WTC11 (cell line): ENCODE data around the gene TRIM38. TPM values are rescaled to one million over a fixed set of nuclear protein-coding genes. Genes with fewer than 3 reads are reported as not detected.

Source experiments
- AFF4 ChIP-seq: sonication (generic); formaldehyde crosslinking; IDR thresholded peaks from 2 replicates; pipeline ENCODE4 v1.8.1; 2023; ENCODE audit warnings: mild to moderate bottlenecking, missing genetic modification reagents, borderline replicate concordance
- AR ChIP-seq: fragments of 250-450 bp; sonication (Bioruptor Pico); IDR thresholded peaks from 2 replicates; pipeline ENCODE4 v1.9.0; 2021; ENCODE audit warnings: mild to moderate bottlenecking
- ARID4B ChIP-seq: sonication (generic); formaldehyde crosslinking; IDR thresholded peaks from 2 replicates; pipeline ENCODE4 v1.8.0; 2023; ENCODE audit warnings: missing genetic modification reagents, mild to moderate bottlenecking, borderline replicate concordance
- ATF3 ChIP-seq: sonication (generic); formaldehyde crosslinking; conservative IDR thresholded peaks from 2 replicates; pipeline ENCODE4 v1.8.1; 2022; ENCODE audit warnings: mild to moderate bottlenecking, missing genetic modification reagents
- E2F1 ChIP-seq: sonication (generic); formaldehyde crosslinking; IDR thresholded peaks from 2 replicates; pipeline ENCODE4 v1.8.0; 2022; ENCODE audit warnings: mild to moderate bottlenecking, missing genetic modification reagents
- ERG ChIP-seq: fragments of 250-450 bp; sonication (Bioruptor Pico); IDR thresholded peaks from 2 replicates; pipeline ENCODE4 v1.8.0; 2021; ENCODE audit warnings: mild to moderate bottlenecking
- ESRRA ChIP-seq: sonication (generic); formaldehyde crosslinking; IDR thresholded peaks from 2 replicates; pipeline ENCODE4 v1.8.1; 2022; ENCODE audit warnings: mild to moderate bottlenecking, missing genetic modification reagents, borderline replicate concordance
- HMGA2 ChIP-seq: fragments of 250-450 bp; sonication (Bioruptor Pico); IDR thresholded peaks from 2 replicates; pipeline ENCODE4 v1.4.0; 2021; ENCODE audit warnings: mild to moderate bottlenecking, moderate library complexity
- JUN ChIP-seq: sonication (generic); formaldehyde crosslinking; IDR thresholded peaks from 2 replicates; pipeline ENCODE4 v1.8.0; 2023; ENCODE audit warnings: mild to moderate bottlenecking, missing genetic modification reagents
- MYBL2 ChIP-seq: sonication (generic); formaldehyde crosslinking; IDR thresholded peaks from 2 replicates; pipeline ENCODE4 v1.8.1; 2023; ENCODE audit warnings: mild to moderate bottlenecking, moderate library complexity, missing genetic modification reagents
- NFE2L1 ChIP-seq: sonication (generic); formaldehyde crosslinking; IDR thresholded peaks from 2 replicates; pipeline ENCODE4 v1.8.1; 2023; ENCODE audit warnings: missing genetic modification reagents
- NFYB ChIP-seq: sonication (generic); formaldehyde crosslinking; conservative IDR thresholded peaks from 2 replicates; pipeline ENCODE4 v1.8.0; 2022; ENCODE audit warnings: low read depth, missing genetic modification reagents
- NR3C1 ChIP-seq: sonication (generic); formaldehyde crosslinking; conservative IDR thresholded peaks from 2 replicates; pipeline ENCODE4 v1.8.1; 2023; ENCODE audit warnings: low read depth, mild to moderate bottlenecking, missing genetic modification reagents
- OVOL2 ChIP-seq: fragments of 250-450 bp; sonication (Bioruptor Pico); IDR thresholded peaks from 2 replicates; pipeline ENCODE4 v1.9.0; 2021; ENCODE audit warnings: mild to moderate bottlenecking, borderline replicate concordance
- SMAD3 ChIP-seq: sonication (generic); formaldehyde crosslinking; IDR thresholded peaks from 2 replicates; pipeline ENCODE4 v1.8.0; 2022; ENCODE audit warnings: missing genetic modification reagents, mild to moderate bottlenecking, borderline replicate concordance
- STAT6 ChIP-seq: sonication (generic); formaldehyde crosslinking; conservative IDR thresholded peaks from 2 replicates; pipeline ENCODE4 v1.8.1; 2023; ENCODE audit warnings: mild to moderate bottlenecking, low read depth, missing genetic modification reagents, moderate library complexity
- ZNF317 ChIP-seq: sonication (generic); formaldehyde crosslinking; IDR thresholded peaks from 2 replicates; pipeline ENCODE4 v1.8.1; 2023; ENCODE audit warnings: low read depth, mild to moderate bottlenecking, moderate library complexity, missing genetic modification reagents, borderline replicate concordance
- ZNF423 ChIP-seq: fragments of 250-450 bp; sonication (Bioruptor Pico); IDR thresholded peaks from 2 replicates; pipeline ENCODE4 v2.1.2; 2022; ENCODE audit warnings: mild to moderate bottlenecking, moderate library complexity
- ZSCAN18 ChIP-seq: fragments of 250-450 bp; sonication (Bioruptor Pico); IDR thresholded peaks from 2 replicates; pipeline ENCODE4 v2.1.2; 2022; ENCODE audit warnings: mild to moderate bottlenecking, moderate library complexity
- total RNA-seq: library from RNA; stranded (reverse); gene quantifications from 3 replicates; pipeline ENCODE4 v1.2.3, GENCODE V29; 2021

The TRIM38 gene
- total RNA-seq, 1 experiment from 2014 or later = 1.6 TPM

- no peak for TF ChIP-seq STAT6 (CRISPR knock-in tag)
- no peak for TF ChIP-seq ESRRA
- TF ChIP-seq ARID4B (CRISPR knock-in tag) = 0 out of 2 replicates have a peak, but pooled peaks have one; percentile 49
- TF ChIP-seq HMGA2 (CRISPR knock-in tag) = no peak
- TF ChIP-seq E2F1 (CRISPR knock-in tag) = no peak
- TF ChIP-seq SMAD3 (CRISPR knock-in tag) = no peak
- TF ChIP-seq OVOL2 (CRISPR knock-in tag) = peak; percentile 41; the same call in 1 of the 2 replicates
- peak; percentile 55; the same call in 1 of the 2 replicates for TF ChIP-seq ATF3 (CRISPR knock-in tag)
- peak; percentile 32; the same call in 1 of the 2 replicates for TF ChIP-seq AR (CRISPR knock-in tag)
- no peak for TF ChIP-seq ZSCAN18 (CRISPR knock-in tag)
- peak; percentile 72 for TF ChIP-seq NFYB (CRISPR knock-in tag)
- TF ChIP-seq NFE2L1 = peak; percentile 60; the same call in 1 of the 2 replicates
- TF ChIP-seq NR3C1 (CRISPR knock-in tag) = no peak
- TF ChIP-seq ZNF317 = no peak
- peak; percentile 76 for TF ChIP-seq MYBL2 (CRISPR knock-in tag)
- peak; percentile 74; the same call in 1 of the 2 replicates for TF ChIP-seq AFF4 (CRISPR knock-in tag)
- no peak for TF ChIP-seq ZNF423 (CRISPR knock-in tag)
- no peak for TF ChIP-seq JUN
- TF ChIP-seq ERG (CRISPR knock-in tag) = no peak
These were observed 57.9 kb downstream of the TRIM38 start (continued) for GRCh38 chr6:26020329-26021000.
